HL-60 (cell line): ENCODE data around the gene MESD.

Source experiments
- DNase-seq, 2 experiments: peaks; one replicate each; pipeline ENCODE4 v3.0.0-alpha.2; 2010 to 2020; ENCODE audit warnings: low read depth in 1 of 2, low spot score in 1 of 2
- H3K27ac ChIP-seq: fragments of 250-450 bp; sonication (Bioruptor Pico); replicated peaks from 2 replicates; pipeline ENCODE4 v1.5.1; 2020; ENCODE audit warnings: mild to moderate bottlenecking, moderate library complexity
- H3K27me3 ChIP-seq: fragments of 250-450 bp; sonication (Bioruptor Pico); 2 replicates; pipeline ENCODE4 v1.5.1; 2021; ENCODE audit warnings: mild to moderate bottlenecking, moderate library complexity; ENCODE audit not compliant: insufficient read depth, poor library complexity, severe bottlenecking
- H3K4me3 ChIP-seq: replicated peaks from 2 replicates; pipeline ENCODE4 v1.5.1; 2011; ENCODE audit warnings: mild to moderate bottlenecking, control low read depth, low read length; ENCODE audit not compliant: insufficient read depth
- CTCF ChIP-seq: IDR thresholded peaks from one replicate; pipeline ENCODE4 v1.5.1; 2011; ENCODE audit warnings: low read length, control low read depth, inconsistent platforms; ENCODE audit not compliant: insufficient read depth
- GABPA ChIP-seq: IDR thresholded peaks from 2 replicates; pipeline ENCODE4 v1.6.1; 2012; ENCODE audit warnings: low read depth
- POLR2AphosphoS5 ChIP-seq: IDR thresholded peaks from 2 replicates; pipeline ENCODE4 v1.6.1; 2012; ENCODE audit warnings: low read depth
- REST ChIP-seq: IDR thresholded peaks from 2 replicates; pipeline ENCODE4 v1.6.1; 2012; ENCODE audit warnings: low read depth; ENCODE audit not compliant: insufficient replicate concordance
- SPI1 ChIP-seq: IDR thresholded peaks from 2 replicates; pipeline ENCODE4 v1.6.1; 2012; ENCODE audit warnings: low read depth, mild to moderate bottlenecking, borderline replicate concordance

The MESD gene

GRCh38 chr15:80979538-80980200 lies 9.9 kb downstream of the MESD start:
- no peaks in the 10 kb centered on the region for H3K27me3 ChIP-seq
- no peak overlapping the region for H3K27ac ChIP-seq
- DNase-seq: no peak
- H3K4me3 ChIP-seq: no peak overlapping the region
- no peak for TF ChIP-seq CTCF
- no peak for TF ChIP-seq POLR2AphosphoS5

GRCh38 chr15:80978685-80979329 lies 10.8 kb downstream of the MESD start:
- TF ChIP-seq POLR2AphosphoS5 (no peak), SPI1 (no peak), CTCF (no peak), REST (no peak), GABPA (no peak)
- Histone ChIP-seq H3K27ac (no peak overlapping the region), H3K27me3 (no peaks in the 10 kb centered on the region), H3K4me3 (no peak overlapping the region)
- no peak for DNase-seq

- no peak for TF ChIP-seq POLR2AphosphoS5
- no peak for TF ChIP-seq GABPA
- no peak for TF ChIP-seq CTCF
- no peak for TF ChIP-seq SPI1
- TF ChIP-seq REST: no peak
- Histone ChIP-seq H3K27ac (no peak overlapping the region), H3K4me3 (no peak overlapping the region), H3K27me3 (no peaks in the 10 kb centered on the region)
- DNase-seq: peak; percentile 38 to 64
Observed at GRCh38 chr15:80977627-80978036, 12.0 kb downstream of the MESD start.

- no peak overlapping the region for H3K27ac ChIP-seq
- no peak for DNase-seq
- no peaks in the 10 kb centered on the region for H3K27me3 ChIP-seq
- no peak overlapping the region for H3K4me3 ChIP-seq
- TF ChIP-seq GABPA (no peak), REST (no peak)
Observed at GRCh38 chr15:80976851-80977250, 12.8 kb downstream of the MESD start.
